Hepatic stellate cell (primary cell): ENCODE results near the gene TP53I13.

Experiments used
- DNase-seq: peaks from one replicate; pipeline ENCODE4 v3.0.0; 2011; ENCODE audit warnings: low spot score

TP53I13 gene

GRCh38 chr17:29567304-29567553 lies 1.3 kb upstream of the TP53I13 start:
- no peak for DNase-seq

- peak; percentile 85 for DNase-seq
These were observed 759 bp upstream of the TP53I13 start for GRCh38 chr17:29567554-29568330.

GRCh38 chr17:29569245-29569950 lies 897 bp downstream of the TP53I13 start:
- peak; percentile 66 for DNase-seq

- no peak for DNase-seq
These were observed 2.0 kb downstream of the TP53I13 start for GRCh38 chr17:29570521-29570920.

- no peak for DNase-seq
These were observed 3.0 kb downstream of the TP53I13 start for GRCh38 chr17:29571486-29571882.

- DNase-seq, result no peak
These were observed 3.6 kb downstream of the TP53I13 start for GRCh38 chr17:29571883-29572681.

GRCh38 chr17:29572691-29573557 lies 4.4 kb downstream of the TP53I13 start:
- DNase-seq, result peak; percentile 81

- DNase-seq, result no peak
These were observed 5.0 kb downstream of the TP53I13 start for GRCh38 chr17:29573558-29573869.

GRCh38 chr17:29573871-29574731 lies 5.6 kb downstream of the TP53I13 start:
- DNase-seq, result no peak

- no peak for DNase-seq
These were observed 6.4 kb downstream of the TP53I13 start for GRCh38 chr17:29574732-29575510.

GRCh38 chr17:29575511-29576213 lies 7.2 kb downstream of the TP53I13 start:
- DNase-seq, result no peak

GRCh38 chr17:29576214-29577000 lies 7.9 kb downstream of the TP53I13 start:
- no peak for DNase-seq

GRCh38 chr17:29577001-29577370 lies 8.5 kb downstream of the TP53I13 start:
- DNase-seq, result no peak

- no peak for DNase-seq
These were observed 9.1 kb downstream of the TP53I13 start for GRCh38 chr17:29577385-29578211.

GRCh38 chr17:29578626-29579485 lies 10.4 kb downstream of the TP53I13 start:
- DNase-seq, result no peak

GRCh38 chr17:29579866-29580771 lies 11.6 kb downstream of the TP53I13 start:
- DNase-seq, result peak; percentile 95
